ENCODE measurements around the gene RARS1.

Gene RARS1

DNA sequence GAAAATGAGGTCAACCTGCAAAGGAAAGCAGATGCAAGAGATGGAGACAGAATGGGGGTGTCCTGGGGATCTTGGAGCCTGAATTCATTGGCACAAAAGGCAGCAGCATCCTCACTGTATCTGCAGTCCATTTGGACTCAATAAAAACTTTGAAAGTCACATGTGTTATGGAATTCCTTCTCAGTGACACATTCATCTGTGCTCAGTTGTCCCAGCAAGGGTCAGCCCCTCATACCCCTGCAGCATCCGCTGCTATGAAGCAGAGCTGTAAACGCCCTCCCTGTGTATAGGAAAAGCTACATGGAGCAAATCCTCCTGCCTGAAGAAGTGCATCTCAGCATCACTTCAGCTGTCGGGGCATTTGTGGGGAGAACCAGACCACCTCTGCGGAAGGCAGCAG lies 14.5 kb upstream of the RARS1 start:
- DNase-seq = peak; percentile 27
- Histone ChIP-seq H3K4me3 (ENCODE audit: low read depth, low read length) (no peak overlapping the region), H3K36me3 (replicated peaks) (no peaks in the 10 kb centered on the region), H3K27ac (no peak overlapping the region), H3K27me3 (replicated peaks) (no peaks in the 10 kb centered on the region)
- TF ChIP-seq, protein P1, sequence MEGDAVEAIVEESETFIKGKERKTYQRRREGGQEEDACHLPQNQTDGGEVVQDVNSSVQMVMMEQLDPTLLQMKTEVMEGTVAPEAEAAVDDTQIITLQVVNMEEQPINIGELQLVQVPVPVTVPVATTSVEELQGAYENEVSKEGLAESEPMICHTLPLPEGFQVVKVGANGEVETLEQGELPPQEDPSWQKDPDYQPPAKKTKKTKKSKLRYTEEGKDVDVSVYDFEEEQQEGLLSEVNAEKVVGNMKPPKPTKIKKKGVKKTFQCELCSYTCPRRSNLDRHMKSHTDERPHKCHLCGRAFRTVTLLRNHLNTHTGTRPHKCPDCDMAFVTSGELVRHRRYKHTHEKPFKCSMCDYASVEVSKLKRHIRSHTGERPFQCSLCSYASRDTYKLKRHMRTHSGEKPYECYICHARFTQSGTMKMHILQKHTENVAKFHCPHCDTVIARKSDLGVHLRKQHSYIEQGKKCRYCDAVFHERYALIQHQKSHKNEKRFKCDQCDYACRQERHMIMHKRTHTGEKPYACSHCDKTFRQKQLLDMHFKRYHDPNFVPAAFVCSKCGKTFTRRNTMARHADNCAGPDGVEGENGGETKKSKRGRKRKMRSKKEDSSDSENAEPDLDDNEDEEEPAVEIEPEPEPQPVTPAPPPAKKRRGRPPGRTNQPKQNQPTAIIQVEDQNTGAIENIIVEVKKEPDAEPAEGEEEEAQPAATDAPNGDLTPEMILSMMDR (IDR thresholded peaks at IDR 0.05; ENCODE audit: low read depth, low read length, missing control alignments) = no peak
- in situ Hi-C loops (cut with HindIII; ENCODE audit: low pct_ligation_motif_present, low sequenced_read_pairs) = no loop called here

DNA sequence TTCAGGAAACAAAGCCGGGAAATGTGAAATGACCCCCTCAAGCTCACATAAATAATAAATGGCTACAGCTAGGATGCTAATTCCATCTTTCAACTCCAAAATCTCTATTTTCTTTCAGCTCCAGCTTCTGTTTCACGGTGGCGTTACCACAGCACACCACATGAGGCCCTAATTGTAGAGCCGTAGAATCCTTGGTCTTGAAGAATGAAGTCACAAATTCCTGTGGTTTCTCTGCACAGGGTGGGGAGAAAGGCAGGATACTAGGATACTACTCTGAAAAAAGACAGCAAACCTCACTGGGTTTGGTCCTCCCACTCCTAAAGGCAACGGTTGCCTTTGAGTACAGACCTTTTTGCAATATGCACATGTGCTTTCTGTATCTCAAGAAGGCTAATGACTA lies 13.9 kb upstream of the RARS1 start:
- Histone ChIP-seq H3K4me3 (ENCODE audit: low read depth, low read length) (no peak overlapping the region), H3K27ac (peak overlapping the region; percentile 6), H3K27me3 (replicated peaks) (no peaks in the 10 kb centered on the region), H3K36me3 (replicated peaks) (no peaks in the 10 kb centered on the region)
- in situ Hi-C loops (cut with HindIII; ENCODE audit: low pct_ligation_motif_present, low sequenced_read_pairs) = no loop called here
- DNase-seq = peak; percentile 94
- TF ChIP-seq, protein P1 (IDR thresholded peaks at IDR 0.05; ENCODE audit: low read depth, low read length, missing control alignments) = peak; percentile 68

DNA sequence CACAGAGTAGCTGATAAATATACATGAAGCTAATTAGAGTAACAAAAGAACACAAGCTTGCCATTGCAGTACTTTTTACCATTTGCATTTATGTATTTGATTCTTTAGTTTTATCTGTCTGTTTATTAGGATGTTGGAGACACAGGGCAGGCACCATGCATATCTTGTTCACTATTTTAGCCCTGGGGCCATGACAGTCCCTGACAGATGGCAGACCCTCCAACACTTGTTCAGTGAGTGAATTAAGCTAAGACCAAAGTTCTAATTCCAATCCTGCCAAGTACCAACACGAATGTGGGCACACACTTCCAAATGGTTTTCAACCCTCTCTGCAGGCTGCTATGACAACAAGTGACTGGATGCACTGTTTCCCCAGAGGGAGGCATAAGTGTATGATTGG lies 12.0 kb upstream of the RARS1 start:
- TF ChIP-seq, protein P1 (IDR thresholded peaks at IDR 0.05; ENCODE audit: low read depth, low read length, missing control alignments) = no peak
- in situ Hi-C loops (cut with HindIII; ENCODE audit: low pct_ligation_motif_present, low sequenced_read_pairs) = no loop called here

DNA sequence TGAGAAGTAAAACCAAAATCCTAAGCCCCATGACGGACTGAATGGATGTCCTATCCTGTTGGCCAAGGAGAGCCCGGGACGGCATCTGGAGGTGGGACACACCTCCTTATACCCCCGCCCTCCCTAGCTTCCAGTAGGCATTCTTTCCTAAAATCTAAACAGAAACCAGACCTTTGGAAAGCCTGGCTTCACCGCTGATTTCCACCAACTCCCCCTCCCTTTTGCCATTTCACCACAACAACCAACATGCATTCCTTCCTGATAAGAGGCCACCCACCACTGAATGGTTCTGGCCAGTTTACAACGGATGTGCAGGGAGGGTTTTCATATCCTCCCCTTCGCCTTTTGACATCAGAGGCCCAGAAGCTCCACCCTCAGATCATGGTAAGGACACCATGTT lies 9.2 kb upstream of the RARS1 start:
- in situ Hi-C loops (cut with HindIII; ENCODE audit: low pct_ligation_motif_present, low sequenced_read_pairs) = no loop called here
- Histone ChIP-seq H3K27me3 (replicated peaks) (no peaks in the 10 kb centered on the region), H3K4me3 (ENCODE audit: low read depth, low read length) (no peak overlapping the region), H3K36me3 (replicated peaks) (no peaks in the 10 kb centered on the region), H3K27ac (no peak overlapping the region)
- TF ChIP-seq, protein P1 (IDR thresholded peaks at IDR 0.05; ENCODE audit: low read depth, low read length, missing control alignments) = no peak
- DNase-seq = peak; percentile 57

More for the DNA sequence above, 12.0 kb upstream of the RARS1 start:
- Histone ChIP-seq H3K36me3 (replicated peaks) (no peaks in the 10 kb centered on the region), H3K27ac (no peak overlapping the region), H3K27me3 (replicated peaks) (no peaks in the 10 kb centered on the region), H3K4me3 (ENCODE audit: low read depth, low read length) (no peak overlapping the region)
- no peak for DNase-seq

DNA sequence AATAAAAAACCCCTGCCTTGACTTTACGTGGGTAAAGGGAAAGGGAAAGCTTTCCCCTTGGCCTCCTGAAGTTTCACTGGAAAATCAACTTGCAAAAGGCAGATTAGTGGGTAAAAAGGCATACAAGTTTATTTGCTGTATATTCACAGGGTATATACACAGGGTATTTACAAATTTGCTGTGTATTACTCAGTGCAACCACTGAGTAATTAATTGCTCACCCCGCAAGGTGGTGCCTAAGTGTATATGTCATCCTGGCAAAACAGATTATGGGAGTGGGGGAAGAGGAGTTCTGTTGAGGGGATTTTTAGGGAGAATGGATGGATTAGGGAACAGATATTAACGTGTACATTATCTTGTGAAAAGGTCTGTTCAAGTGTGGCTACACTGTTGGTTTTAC lies 7.1 kb upstream of the RARS1 start:
- no peaks in the 10 kb centered on the region for H3K36me3 ChIP-seq (replicated peaks)
- no peak overlapping the region for H3K4me3 ChIP-seq (ENCODE audit: low read depth, low read length)
- DNase-seq = no peak
- in situ Hi-C loops (cut with HindIII; ENCODE audit: low pct_ligation_motif_present, low sequenced_read_pairs) = no loop called here
- H3K27me3 ChIP-seq (replicated peaks) = no peaks in the 10 kb centered on the region
- H3K27ac ChIP-seq = no peak overlapping the region
- TF ChIP-seq, protein P1 (IDR thresholded peaks at IDR 0.05; ENCODE audit: low read depth, low read length, missing control alignments) = no peak

DNA sequence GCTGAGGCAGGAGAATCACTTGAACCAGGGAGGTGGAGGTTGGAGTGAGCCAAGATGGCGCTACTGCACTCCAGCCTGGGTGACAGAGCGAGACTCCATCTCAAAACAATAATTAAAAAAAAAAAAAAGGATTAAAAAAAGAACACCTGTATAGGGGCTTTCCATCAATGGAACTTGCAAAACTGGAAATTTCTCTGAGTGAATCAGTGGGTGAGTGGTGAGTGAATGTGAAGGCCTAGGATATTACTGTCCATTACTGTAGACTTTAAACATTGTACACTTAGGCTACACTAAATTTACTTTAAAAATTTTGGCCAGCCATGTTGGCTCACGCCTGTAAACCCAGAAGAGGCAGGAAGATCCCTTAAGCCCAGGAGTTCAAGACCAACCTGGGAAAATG lies 5.7 kb upstream of the RARS1 start:
- H3K27ac ChIP-seq = no peak overlapping the region
- H3K27me3 ChIP-seq (replicated peaks) = no peaks in the 10 kb centered on the region
- H3K4me3 ChIP-seq (ENCODE audit: low read depth, low read length) = no peak overlapping the region
- H3K36me3 ChIP-seq (replicated peaks) = no peaks in the 10 kb centered on the region
- TF ChIP-seq, protein P1 (IDR thresholded peaks at IDR 0.05; ENCODE audit: low read depth, low read length, missing control alignments) = no peak
- in situ Hi-C loops (cut with HindIII; ENCODE audit: low pct_ligation_motif_present, low sequenced_read_pairs) = no loop called here
- DNase-seq = no peak

All from brain microvascular endothelial cell (primary cell).